PC-9 (cell line): ENCODE results near the gene HELT.

ENCODE experiments used
- CTCF ChIP-seq: fragments of 200-600 bp; sonication (generic); conservative IDR thresholded peaks from 2 replicates; pipeline ENCODE4 v1.6.1; 2017; ENCODE audit warnings: mixed run types, antibody characterized with exemption, mild to moderate bottlenecking, moderate library complexity
- EZH2 ChIP-seq: fragments of 200-600 bp; sonication (generic); IDR thresholded peaks from 2 replicates; pipeline ENCODE4 v1.8.0; 2017; ENCODE audit warnings: antibody characterized with exemption, low read depth

GRCh38 chr4:185020863-185021761 is 2.8 kb downstream of the HELT start:
- TF ChIP-seq CTCF (no peak), EZH2 (no peak)
